ENCODE results near the gene MARCO.
"Not testable (repeated sequence)": the region's sequence is repeated elsewhere in the genome, so short reads cannot be mapped to it uniquely, and the experiment has no call there.

GRCh38 chr2:119037922-119038321, 95.9 kb downstream of the MARCO start:
- not testable (repeated sequence) for TF ChIP-seq CTCF (conservative IDR thresholded peaks at IDR 0.05; ENCODE audit: low read depth in 2 of 2); POLR2AphosphoS5 (IDR thresholded peaks at IDR 0.05; ENCODE audit: low read depth); JUNB (IDR thresholded peaks at IDR 0.05; ENCODE audit: unreplicated experiment); EZH2 (IDR thresholded peaks at IDR 0.05; ENCODE audit: low read depth, unreplicated experiment); REST (IDR thresholded peaks at IDR 0.05; ENCODE audit: unreplicated experiment); ETS1 (IDR thresholded peaks at IDR 0.05); EZH2phosphoT487 (IDR thresholded peaks at IDR 0.05; ENCODE audit: unreplicated experiment); ZNF114 (CRISPR knock-in tag; IDR thresholded peaks at IDR 0.05)
